RWPE2 (cell line): ENCODE results near the gene DDX49.

Experiments
- ATAC-seq: fragments of 200-7000 bp; cut with Tn5 transposase; 3 replicates; pipeline ENCODE4 v1.9.1; 2021; ENCODE audit warnings: low read depth
- DNase-seq: peaks from one replicate; pipeline ENCODE4 v3.0.0-alpha.2; 2020; ENCODE audit warnings: low spot score
- H3K27ac ChIP-seq: fragments of 450-650 bp; 2 replicates; pipeline ENCODE4 v1.5.1; 2017; ENCODE audit warnings: mild to moderate bottlenecking; ENCODE audit not compliant: poor library complexity, severe bottlenecking
- H3K27me3 ChIP-seq: fragments of 250-450 bp; sonication (Bioruptor Pico); 2 replicates; pipeline ENCODE4 v1.5.1; 2021; ENCODE audit warnings: mild to moderate bottlenecking, moderate library complexity; ENCODE audit not compliant: insufficient read depth, poor library complexity, severe bottlenecking
- H3K36me3 ChIP-seq: fragments of 250-450 bp; sonication (Bioruptor Pico); 2 replicates; pipeline ENCODE4 v1.5.1; 2020; ENCODE audit warnings: low read depth, mild to moderate bottlenecking, moderate library complexity
- H3K4me1 ChIP-seq: fragments of 250-450 bp; sonication (Bioruptor Pico); 2 replicates; pipeline ENCODE4 v1.5.1; 2021; ENCODE audit warnings: mild to moderate bottlenecking, moderate library complexity; ENCODE audit not compliant: insufficient read depth, poor library complexity, severe bottlenecking
- H3K4me3 ChIP-seq: fragments of 250-450 bp; sonication (Bioruptor Pico); 2 replicates; pipeline ENCODE4 v1.5.1; 2021; ENCODE audit warnings: mild to moderate bottlenecking, moderate library complexity; ENCODE audit not compliant: severe bottlenecking
- H3K9me3 ChIP-seq: fragments of 250-450 bp; sonication (Bioruptor Pico); 2 replicates; pipeline ENCODE4 v1.5.1; 2021; ENCODE audit warnings: mild to moderate bottlenecking, moderate library complexity; ENCODE audit not compliant: severe bottlenecking
- TF ChIP-seq, protein P1 (sequence below): fragments of 450-650 bp; IDR thresholded peaks from one replicate; pipeline ENCODE4 v1.5.1; 2017; ENCODE audit warnings: mild to moderate bottlenecking, moderate library complexity; ENCODE audit not compliant: poor library complexity, severe bottlenecking

Gene DDX49

DNA sequence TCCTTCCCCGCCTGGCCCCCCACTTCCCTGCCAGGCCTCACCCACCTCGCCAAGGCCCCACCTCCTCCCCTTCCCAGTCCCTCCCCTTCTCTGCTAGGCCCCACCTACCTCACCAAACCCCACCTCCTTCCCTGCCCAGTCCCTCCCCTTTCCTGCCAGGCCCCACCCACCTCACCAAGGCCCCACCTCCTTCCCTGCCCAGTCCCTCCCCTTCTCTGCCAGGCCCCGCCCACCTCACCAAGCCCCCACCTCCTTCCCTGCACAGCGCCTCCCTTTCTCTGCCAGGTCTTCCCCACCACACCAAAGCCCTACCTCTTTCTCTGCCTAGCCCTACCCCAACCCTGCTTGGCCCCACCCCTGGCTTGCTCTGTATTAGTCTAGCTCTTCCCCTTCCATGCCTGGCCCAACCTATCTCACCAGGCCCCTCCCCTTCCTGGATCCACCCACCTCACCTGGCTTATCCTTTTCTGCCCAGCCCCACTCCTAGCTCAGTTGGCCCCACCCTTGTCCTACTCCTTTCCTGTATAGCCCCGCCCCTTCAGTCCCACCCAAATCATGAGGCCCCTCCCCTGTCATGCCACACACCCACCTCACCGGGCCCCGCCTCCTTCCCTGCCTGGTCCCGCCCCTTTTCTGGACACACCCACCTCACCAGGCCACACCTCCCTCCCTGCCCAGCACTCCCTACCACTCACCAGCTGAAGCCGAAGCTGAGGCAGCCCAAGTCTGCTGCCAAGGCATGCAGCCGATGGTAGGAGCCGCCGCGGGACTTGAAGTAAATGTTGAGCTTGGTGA lies 39.7 kb upstream of the DDX49 start:
- ATAC-seq (peak; percentile 65), DNase-seq (peak; percentile 73)
- H3K27ac ChIP-seq, result no peak overlapping the region
- no peaks in the 10 kb centered on the region for H3K36me3 ChIP-seq
- TF ChIP-seq, protein P1, sequence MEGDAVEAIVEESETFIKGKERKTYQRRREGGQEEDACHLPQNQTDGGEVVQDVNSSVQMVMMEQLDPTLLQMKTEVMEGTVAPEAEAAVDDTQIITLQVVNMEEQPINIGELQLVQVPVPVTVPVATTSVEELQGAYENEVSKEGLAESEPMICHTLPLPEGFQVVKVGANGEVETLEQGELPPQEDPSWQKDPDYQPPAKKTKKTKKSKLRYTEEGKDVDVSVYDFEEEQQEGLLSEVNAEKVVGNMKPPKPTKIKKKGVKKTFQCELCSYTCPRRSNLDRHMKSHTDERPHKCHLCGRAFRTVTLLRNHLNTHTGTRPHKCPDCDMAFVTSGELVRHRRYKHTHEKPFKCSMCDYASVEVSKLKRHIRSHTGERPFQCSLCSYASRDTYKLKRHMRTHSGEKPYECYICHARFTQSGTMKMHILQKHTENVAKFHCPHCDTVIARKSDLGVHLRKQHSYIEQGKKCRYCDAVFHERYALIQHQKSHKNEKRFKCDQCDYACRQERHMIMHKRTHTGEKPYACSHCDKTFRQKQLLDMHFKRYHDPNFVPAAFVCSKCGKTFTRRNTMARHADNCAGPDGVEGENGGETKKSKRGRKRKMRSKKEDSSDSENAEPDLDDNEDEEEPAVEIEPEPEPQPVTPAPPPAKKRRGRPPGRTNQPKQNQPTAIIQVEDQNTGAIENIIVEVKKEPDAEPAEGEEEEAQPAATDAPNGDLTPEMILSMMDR, result no peak
- no peak overlapping the region for H3K4me3 ChIP-seq
- no peaks in the 10 kb centered on the region for H3K27me3 ChIP-seq
- H3K9me3 ChIP-seq, result no peaks in the 10 kb centered on the region
- no peaks in the 10 kb centered on the region for H3K4me1 ChIP-seq

DNA sequence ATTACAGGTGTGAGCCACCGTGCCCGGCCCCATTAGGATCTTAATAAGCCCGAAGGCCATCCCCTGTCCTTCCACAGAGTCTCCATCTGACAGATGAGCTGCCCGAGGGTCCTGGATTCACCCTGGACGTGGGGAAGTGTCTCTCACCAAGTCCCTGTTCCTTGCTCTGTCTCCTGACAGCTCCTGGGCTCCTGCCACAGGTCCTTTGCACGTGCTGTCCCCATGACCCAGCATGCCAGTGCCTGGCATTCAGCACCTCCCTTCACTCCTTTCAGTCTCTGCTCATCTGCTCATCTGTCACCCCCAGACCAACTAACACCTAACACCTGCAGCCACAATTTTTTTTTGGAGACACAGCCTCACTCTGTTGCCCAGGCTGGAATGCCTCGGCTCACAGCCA lies 38.0 kb upstream of the DDX49 start:
- TF ChIP-seq, protein P1, result no peak
- Histone ChIP-seq H3K27ac (no peak overlapping the region), H3K27me3 (no peaks in the 10 kb centered on the region), H3K4me3 (no peak overlapping the region), H3K36me3 (no peaks in the 10 kb centered on the region), H3K4me1 (no peaks in the 10 kb centered on the region), H3K9me3 (no peaks in the 10 kb centered on the region)
- ATAC-seq (no peak), DNase-seq (peak; percentile 42)

DNA sequence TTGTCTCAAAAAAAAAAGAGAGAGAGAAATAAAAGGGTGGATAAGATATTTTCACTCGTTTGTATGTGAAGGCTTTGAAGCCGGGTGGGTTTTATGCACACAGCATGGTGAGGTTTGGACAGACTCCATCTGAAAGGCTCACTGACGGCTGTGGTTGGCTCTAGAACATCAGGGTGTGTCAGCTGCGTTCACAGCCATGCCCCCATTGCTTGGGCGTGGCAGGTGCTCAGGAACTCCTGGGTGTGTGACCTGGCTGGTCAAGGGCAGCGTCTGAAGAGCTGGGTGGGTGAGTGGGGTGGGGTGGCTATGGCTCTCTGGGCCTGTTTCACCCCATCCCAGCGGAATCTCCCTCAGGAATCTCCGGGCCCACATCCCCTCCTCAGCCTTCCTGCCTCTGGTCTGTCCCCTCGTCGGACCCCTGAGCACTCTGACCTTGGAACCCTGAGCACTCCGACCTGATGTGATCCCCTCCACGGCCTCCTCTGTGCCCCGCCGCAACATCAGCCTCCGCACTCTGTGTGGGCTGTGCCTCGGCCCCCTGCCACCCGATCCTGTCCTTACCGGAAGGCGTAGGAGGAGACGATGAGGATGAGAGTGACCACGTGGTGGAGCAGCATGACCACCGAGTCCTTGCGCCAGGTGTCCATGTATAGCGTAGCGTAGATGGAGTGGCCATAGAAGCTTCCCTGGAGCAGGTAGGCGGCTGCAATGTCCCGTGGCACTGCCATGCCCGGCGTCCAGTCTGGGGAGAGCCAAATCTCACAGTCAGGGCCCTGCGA lies 35.8 kb upstream of the DDX49 start:
- Histone ChIP-seq H3K4me1 (no peaks in the 10 kb centered on the region), H3K4me3 (no peak overlapping the region), H3K27ac (no peak overlapping the region), H3K9me3 (no peaks in the 10 kb centered on the region), H3K36me3 (no peaks in the 10 kb centered on the region), H3K27me3 (no peaks in the 10 kb centered on the region)
- ATAC-seq, result no peak
- no peak for DNase-seq
- TF ChIP-seq, protein P1, result no peak

GRCh38 chr19:18886972-18887371 lies 32.5 kb upstream of the DDX49 start:
- no peak for ATAC-seq
- H3K4me1 ChIP-seq, result no peaks in the 10 kb centered on the region
- H3K36me3 ChIP-seq, result no peaks in the 10 kb centered on the region
- no peaks in the 10 kb centered on the region for H3K27me3 ChIP-seq
- no peak for DNase-seq
- H3K4me3 ChIP-seq, result no peak overlapping the region
- no peaks in the 10 kb centered on the region for H3K9me3 ChIP-seq
- TF ChIP-seq, protein P1, result no peak
- H3K27ac ChIP-seq, result no peak overlapping the region
